Renal cortex interstitium (tissue), 11 donors: ENCODE results near the gene MYBPC1. TPM values are rescaled to one million over a fixed set of nuclear protein-coding genes. Genes with fewer than 3 reads are reported as not detected.

ENCODE experiments used
- DNase-seq, 11 donors: peaks; one replicate each; pipeline ENCODE4 v3.0.0-alpha.2; 2013; ENCODE audit warnings: low read depth in 9 of 11, low spot score in 4 of 11; ENCODE audit errors: extremely low read depth in 1 of 11
- polyA plus RNA-seq, 3 donors: library from polyadenylated mRNA; unstranded; fragments of 120-200 nt; gene quantifications; one replicate each; pipeline ENCODE4 v1.2.1, GENCODE V29; 2013; ENCODE audit not compliant: insufficient read length in 3 of 3

The MYBPC1 gene
- polyA plus RNA-seq, 3 donors, result 0.08 to 1.0 TPM; not detected in 1

DNA sequence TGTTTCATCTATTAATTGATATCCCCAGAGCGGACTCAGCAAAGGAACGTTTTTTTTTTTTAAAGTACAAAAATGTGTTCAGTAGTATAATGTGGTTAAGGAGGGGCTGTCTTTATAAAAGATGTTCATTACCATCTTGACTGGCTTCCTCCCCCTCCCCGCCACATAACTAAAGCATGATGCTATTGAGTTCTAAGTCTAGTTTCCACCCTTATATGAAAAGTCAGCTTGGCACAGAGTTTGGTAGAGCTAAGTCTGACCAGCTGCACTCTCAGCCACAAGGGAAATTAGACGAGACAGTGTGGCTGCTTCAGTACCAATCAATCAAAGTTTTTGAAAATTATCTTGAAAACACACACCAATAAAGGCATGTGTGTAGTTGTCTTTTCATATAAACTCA, 1.9 kb upstream of the MYBPC1 start:
- no peak for DNase-seq

DNA sequence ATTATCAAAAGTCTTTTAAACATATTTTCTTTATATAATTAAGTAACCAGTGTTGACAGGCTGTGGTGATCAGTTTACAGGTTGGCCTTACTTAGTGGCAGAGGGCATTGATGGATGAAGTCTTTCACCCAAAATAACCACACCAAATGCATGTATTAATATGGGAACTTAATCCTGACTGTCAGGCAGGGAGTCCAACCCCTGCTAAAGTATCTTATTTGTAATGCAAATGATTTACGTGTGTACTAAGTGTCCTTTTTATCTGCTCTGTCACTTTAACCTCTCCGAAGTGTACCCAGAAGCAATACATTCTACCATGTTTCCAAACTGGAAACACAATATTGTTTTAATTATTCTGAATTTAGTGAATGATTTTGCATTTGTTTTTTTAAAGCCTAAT, 1.4 kb downstream of the MYBPC1 start:
- DNase-seq, result no peak

DNA sequence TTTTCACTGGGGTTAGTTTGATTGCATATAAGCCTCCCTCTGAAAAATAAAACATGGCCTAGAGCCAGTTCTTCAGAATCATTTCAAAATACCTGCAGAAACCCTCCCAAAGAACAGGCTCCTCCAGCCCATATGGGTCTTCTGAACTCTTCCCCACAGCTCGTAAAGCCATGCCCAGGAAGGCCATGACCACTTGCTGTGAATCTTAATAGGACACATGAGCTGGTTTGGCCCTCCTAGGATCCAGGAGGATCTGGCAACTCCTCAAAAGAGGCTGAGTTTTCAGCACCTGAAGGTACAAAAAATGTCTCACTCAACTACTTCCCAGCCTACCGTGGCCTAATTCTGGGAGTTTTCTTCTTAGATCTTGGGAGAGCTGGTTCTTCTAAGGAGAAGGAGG, 2.4 kb downstream of the MYBPC1 start:
- no peak for DNase-seq

GRCh38 chr12:101598483-101598882, 3.7 kb downstream of the MYBPC1 start:
- DNase-seq, result no peak

GRCh38 chr12:101599311-101599710, 4.5 kb downstream of the MYBPC1 start:
- DNase-seq, result no peak

- no peak for DNase-seq
Measured at GRCh38 chr12:101599771-101600484, 5.2 kb downstream of the MYBPC1 start.

DNA sequence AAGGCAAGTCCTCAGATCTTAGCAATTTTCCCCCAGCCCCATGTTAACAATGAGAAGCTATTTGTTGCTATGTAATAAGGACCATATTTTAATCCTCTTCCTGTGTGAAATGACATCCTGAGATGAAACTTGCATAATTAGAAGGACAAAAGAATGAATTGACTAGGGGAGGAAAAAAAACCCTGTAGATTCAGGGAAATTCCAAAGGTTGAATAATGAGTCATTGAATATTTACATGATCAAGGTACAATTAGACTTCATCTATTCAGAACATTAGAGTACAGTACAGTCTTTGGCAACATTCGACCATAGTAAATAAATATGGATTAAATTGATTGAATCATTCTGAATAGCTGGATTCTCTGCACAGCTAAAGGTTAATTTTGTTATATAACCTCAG, 9.4 kb downstream of the MYBPC1 start:
- no peak for DNase-seq

DNA sequence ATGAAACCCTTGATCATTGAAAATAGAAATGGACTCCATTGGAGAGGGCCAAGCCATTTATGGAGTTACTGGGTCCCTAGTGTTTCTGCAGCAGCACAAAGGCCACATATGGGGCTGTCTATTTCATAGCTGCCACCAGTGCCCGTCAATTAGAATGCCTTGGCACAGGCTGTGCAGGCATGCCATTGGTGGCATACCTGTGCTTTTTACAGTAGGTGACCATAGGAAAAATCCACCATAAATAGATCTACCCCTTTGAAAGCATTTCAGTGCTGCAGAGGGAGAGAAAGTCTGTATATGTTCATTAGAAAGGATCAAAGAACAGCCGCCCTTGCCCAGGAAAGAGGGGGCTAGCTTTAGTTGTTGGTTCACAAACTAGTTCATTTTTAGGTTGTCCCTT, 13.1 kb downstream of the MYBPC1 start:
- no peak for DNase-seq

- DNase-seq, result no peak
Measured at GRCh38 chr12:101608301-101609133, 13.7 kb downstream of the MYBPC1 start.

- no peak for DNase-seq
Measured at GRCh38 chr12:101609198-101609597, 14.4 kb downstream of the MYBPC1 start.

DNA sequence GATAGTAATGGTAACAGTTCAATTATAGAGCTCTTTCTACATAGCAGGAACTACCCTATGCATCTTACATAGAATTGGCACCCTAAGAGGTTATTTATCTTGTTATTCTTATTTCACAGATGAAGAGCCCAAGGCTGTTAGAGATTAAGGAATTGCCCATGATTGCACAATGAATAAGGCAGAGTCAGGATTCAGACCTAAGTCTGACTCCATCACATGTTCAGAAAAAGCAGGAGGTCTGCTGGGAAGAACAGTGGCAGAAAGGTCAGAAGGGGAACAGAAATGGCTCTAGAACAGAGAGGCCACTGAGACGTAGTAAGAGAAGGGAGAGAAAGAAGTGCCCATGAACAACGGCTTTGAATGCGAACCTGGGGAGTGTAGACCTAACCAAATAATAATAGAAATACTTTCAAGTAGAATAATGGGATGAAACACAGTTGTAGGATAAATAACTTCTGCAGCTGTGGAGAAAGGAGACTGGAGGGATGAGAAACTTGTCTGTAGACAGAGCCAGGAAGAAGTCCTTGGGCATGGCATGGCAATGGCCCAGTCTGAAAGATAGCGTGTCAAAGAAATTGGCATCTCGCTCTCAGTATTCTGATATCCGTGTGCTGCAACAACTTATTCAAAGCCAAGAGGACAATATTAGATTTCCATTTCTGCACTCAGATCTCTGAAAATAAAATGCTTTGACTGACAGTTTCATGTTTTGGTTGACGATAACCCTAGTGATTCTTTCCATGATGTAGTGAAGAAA, 17.6 kb downstream of the MYBPC1 start:
- no peak for DNase-seq

DNA sequence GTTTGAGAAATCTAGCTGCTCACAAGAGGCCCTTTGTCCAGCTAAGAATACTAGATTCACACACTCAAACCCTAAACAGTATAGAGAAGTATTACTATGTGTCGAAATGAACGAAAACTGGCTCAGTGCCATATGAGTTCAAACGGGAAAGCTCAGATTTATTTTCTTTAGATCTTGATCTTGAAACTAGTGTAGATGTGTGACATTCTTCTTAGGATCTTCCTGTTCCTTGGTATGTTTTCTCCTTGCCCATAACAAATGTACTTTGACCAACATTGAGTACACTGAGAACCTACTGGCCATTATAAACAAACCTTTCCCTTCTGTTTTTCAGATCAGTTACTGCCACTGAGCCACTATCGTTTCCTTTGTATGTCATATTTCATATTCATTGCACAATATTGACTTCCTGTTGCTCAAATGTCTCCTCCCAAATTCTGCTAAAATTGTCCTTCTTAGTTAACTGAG, 21.3 kb downstream of the MYBPC1 start:
- DNase-seq, result no peak

DNA sequence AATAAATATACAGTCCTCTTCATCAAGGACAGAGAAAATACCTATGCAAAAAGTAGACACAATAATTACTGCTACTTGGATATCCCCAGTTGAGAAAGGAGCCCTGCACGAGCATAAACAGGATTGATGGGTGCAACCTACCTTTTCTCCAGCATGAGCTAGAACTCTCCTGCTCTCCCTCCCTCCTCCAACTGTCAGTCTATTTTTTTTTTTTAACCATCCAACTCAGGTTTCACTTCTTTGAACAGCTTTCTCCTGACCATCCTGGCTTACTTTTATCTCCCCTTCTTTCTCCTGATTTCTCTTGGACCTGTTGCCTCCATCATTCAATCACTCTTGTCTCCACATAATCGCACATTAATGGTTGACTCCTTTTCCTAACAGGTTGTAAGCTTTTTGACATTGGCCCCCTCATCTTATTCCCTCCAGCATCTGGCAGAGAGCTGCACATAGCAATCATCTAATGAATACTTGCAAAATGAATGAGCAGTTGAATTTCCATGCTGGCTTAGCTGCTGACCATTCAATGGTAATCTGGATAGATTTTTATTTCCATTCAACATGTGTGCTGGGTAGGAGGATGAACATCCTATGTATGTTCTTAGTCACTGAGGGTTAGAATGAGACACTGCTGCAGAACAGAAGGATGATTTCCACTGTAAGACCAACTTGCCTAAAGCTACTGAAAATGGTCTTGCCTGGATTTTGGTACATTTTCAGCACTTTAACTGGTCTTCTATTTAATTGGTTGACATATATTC, 24.4 kb downstream of the MYBPC1 start:
- DNase-seq, result no peak

DNA sequence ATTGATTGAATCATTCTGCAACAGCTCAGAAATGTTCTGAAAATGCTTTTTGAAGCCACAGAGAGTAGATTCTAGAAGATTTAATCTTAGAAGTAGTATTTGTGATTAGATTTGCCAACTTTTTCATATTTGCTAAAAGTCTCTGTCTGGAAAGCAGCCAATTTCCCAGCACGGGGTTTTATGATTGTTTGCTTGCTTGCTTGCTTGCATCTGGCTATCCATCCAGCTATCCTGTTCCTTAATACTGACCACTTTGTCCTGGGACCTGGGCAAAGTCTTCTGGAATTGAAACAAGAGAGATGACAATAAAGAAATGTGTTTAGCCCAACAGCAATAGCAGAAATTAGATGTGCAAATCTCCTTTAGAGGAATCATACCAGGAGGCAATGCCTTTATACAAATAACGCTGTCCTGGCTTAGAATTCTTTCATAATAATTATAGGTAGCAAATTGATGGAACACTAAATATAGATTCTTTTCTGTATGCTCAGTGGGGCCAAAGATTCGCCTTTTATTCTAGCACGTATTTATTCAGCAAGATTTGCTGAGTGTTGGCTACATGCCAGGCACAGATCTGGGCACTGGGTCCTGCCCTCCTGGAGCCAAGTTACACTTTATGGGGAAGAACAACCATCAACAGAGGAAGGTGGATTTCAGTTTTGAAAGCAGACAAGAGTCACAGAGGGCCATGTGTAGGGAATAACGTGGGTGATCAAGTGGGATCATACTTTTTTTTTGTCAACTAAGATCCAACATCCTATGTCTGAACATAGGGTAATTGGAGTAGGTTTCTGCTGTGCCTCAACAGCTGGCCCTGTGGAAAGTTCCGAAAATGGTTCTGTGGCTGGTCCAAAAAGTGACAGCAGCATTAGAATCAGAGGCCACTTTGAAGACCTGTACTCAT, 25.3 kb downstream of the MYBPC1 start:
- DNase-seq, result no peak

DNA sequence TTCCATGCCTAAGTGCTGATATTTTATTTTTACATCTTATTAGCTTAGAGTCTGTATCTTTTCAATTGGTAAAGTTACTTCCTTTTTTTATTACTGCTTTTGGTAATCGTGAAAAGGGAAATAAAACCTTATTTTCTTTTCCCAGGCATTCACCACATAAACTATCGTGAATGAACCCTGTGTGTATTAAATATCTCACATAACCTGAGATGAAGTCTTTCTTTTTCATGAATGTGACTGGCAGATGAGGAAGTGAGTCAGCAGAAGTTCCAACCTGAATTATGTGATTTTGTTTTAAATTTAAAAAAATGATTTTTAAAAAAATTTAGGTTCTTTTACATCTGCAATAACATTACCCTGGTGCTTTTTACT, 26.0 kb downstream of the MYBPC1 start:
- no peak for DNase-seq

DNA sequence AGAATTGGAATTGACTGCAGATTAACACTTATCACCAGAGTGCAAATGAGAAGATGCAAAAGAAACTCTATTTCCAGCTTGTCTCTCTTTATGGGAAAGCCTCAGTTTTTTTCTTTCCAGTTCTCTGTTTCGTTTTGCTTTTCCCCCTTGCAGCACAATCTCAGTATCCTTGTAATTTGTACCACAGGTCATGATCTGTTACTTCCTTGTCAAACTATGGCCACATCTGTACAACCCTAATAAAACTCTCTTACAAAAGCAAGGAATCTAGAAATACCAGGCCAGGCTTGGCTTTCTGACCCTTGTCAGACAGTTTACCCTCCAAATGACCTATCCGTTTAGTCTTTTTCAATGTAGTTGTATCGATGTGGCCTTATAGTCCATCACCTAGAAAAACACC, 33.9 kb downstream of the MYBPC1 start:
- no peak for DNase-seq

DNA sequence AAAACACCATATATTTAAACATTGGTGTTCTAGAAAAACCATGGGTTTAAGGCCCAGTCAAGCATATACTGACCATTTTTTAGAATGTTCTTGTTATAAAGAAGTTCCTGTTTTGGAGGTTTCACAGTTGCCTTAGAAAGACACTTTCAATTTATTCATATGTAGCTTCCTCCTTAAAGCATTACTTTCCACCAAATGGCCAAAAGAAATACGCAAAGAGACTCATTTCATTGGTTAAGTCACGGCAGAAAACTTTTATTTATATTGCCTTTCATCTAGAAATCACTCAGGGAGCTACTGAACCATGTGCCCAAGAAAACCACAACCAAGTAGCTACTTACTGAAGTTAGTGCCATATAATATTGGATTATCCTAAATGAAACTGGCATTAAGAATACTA, 40.0 kb downstream of the MYBPC1 start:
- DNase-seq, result no peak

- no peak for DNase-seq
Measured at GRCh38 chr12:101637936-101638335, 43.2 kb downstream of the MYBPC1 start.
